ENCODE results near the gene BNIP3.

GRCh38 chr10:132020456-132020855 is 38.7 kb upstream of the BNIP3 start:
- TF ChIP-seq, protein P1, sequence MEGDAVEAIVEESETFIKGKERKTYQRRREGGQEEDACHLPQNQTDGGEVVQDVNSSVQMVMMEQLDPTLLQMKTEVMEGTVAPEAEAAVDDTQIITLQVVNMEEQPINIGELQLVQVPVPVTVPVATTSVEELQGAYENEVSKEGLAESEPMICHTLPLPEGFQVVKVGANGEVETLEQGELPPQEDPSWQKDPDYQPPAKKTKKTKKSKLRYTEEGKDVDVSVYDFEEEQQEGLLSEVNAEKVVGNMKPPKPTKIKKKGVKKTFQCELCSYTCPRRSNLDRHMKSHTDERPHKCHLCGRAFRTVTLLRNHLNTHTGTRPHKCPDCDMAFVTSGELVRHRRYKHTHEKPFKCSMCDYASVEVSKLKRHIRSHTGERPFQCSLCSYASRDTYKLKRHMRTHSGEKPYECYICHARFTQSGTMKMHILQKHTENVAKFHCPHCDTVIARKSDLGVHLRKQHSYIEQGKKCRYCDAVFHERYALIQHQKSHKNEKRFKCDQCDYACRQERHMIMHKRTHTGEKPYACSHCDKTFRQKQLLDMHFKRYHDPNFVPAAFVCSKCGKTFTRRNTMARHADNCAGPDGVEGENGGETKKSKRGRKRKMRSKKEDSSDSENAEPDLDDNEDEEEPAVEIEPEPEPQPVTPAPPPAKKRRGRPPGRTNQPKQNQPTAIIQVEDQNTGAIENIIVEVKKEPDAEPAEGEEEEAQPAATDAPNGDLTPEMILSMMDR (IDR thresholded peaks at IDR 0.05), result no peak
- no peak for TF ChIP-seq POLR2A (IDR thresholded peaks at IDR 0.05)

Data from tibial nerve (tissue), 3 donors.